HepG2 (cell line): ENCODE results near the gene PANK1. TPM values are rescaled to one million over a fixed set of nuclear protein-coding genes. Genes with fewer than 3 reads are reported as not detected.

Experiments used
- ARNT2 ChIP-seq: sonication (generic); formaldehyde crosslinking; IDR thresholded peaks from 2 replicates; pipeline ENCODE4 v1.8.0; 2022; ENCODE audit warnings: mild to moderate bottlenecking, low read depth, missing genetic modification reagents, moderate library complexity
- GATAD2A ChIP-seq: IDR thresholded peaks from 2 replicates; pipeline ENCODE4 v1.6.1; 2016
- HDAC2 ChIP-seq: sonication (generic); formaldehyde crosslinking; IDR thresholded peaks from 2 replicates; pipeline ENCODE4 v1.4.0; 2020; ENCODE audit warnings: missing genetic modification reagents
- HMG20A ChIP-seq: IDR thresholded peaks from 2 replicates; pipeline ENCODE4 v1.6.1; 2016; ENCODE audit warnings: borderline replicate concordance
- NFIB ChIP-seq: sonication (generic); formaldehyde crosslinking; IDR thresholded peaks from 2 replicates; pipeline ENCODE4 v1.9.0; 2021; ENCODE audit warnings: missing genetic modification reagents, mild to moderate bottlenecking, borderline replicate concordance
- PLRG1 ChIP-seq: fragments of 450-650 bp; conservative IDR thresholded peaks from 2 replicates; pipeline ENCODE4 v1.6.1; 2016
- POLR2G ChIP-seq: fragments of 200-400 bp; formaldehyde crosslinking; IDR thresholded peaks from 2 replicates; pipeline ENCODE4 v1.6.1; 2018; ENCODE audit warnings: mild to moderate bottlenecking, low read depth, low read length, moderate library complexity
- RAD21 ChIP-seq: fragments of 450-650 bp; formaldehyde crosslinking; IDR thresholded peaks from 2 replicates; pipeline ENCODE4 v1.5.0; 2020; ENCODE audit warnings: mild to moderate bottlenecking
- RORA ChIP-seq: sonication (generic); formaldehyde crosslinking; IDR thresholded peaks from 2 replicates; pipeline ENCODE4 v1.5.0; 2020; ENCODE audit warnings: mild to moderate bottlenecking, missing genetic modification reagents, moderate library complexity
- SIN3B ChIP-seq: fragments of 150-350 bp; IDR thresholded peaks from 2 replicates; pipeline ENCODE4 v1.6.1; 2014; ENCODE audit warnings: low read length
- STAG1 ChIP-seq: sonication (generic); formaldehyde crosslinking; IDR thresholded peaks from 2 replicates; pipeline ENCODE4 v1.4.0; 2020; ENCODE audit warnings: missing genetic modification reagents
- ZNF230 ChIP-seq: sonication (generic); formaldehyde crosslinking; IDR thresholded peaks from 2 replicates; pipeline ENCODE4 v1.4.0; 2020; ENCODE audit warnings: mild to moderate bottlenecking, missing genetic modification reagents
- ZNF33B ChIP-seq: sonication (generic); formaldehyde crosslinking; IDR thresholded peaks from 2 replicates; pipeline ENCODE4 v1.5.1; 2020; ENCODE audit warnings: mild to moderate bottlenecking, missing genetic modification reagents
- ZNF772 ChIP-seq: sonication (generic); formaldehyde crosslinking; IDR thresholded peaks from 2 replicates; pipeline ENCODE4 v1.5.0; 2020; ENCODE audit warnings: mild to moderate bottlenecking, missing genetic modification reagents
- ZNF850 ChIP-seq: sonication (generic); formaldehyde crosslinking; conservative IDR thresholded peaks from 2 replicates; pipeline ENCODE4 v1.9.0; 2021; ENCODE audit warnings: mild to moderate bottlenecking, missing genetic modification reagents
- ZNF879 ChIP-seq: sonication (generic); formaldehyde crosslinking; IDR thresholded peaks from 2 replicates; pipeline ENCODE4 v1.8.1; 2023; ENCODE audit warnings: missing genetic modification reagents
- polyA plus RNA-seq, 8 experiments: library from polyadenylated mRNA; depleted of rRNA in 3 of 8; stranded (reverse) in 7 of 8; unstranded in 1 of 8; fragments of >200 nt; fragmentation: Illumina TruSeq in 4 of 8; extraction: Trizol in 4 of 8; gene quantifications; 2 replicates each; pipeline versions ENCODE4 v1.2.1 to v1.2.3, GENCODE V29; 2011 to 2016; ENCODE audit warnings: low read depth in 4 of 8, missing spikeins in 1 of 8, mixed read lengths in 1 of 8; ENCODE audit not compliant: insufficient read depth in 1 of 8
- total RNA-seq, 5 experiments: library from RNA; depleted of rRNA; stranded (reverse); fragments of >200 nt; fragmentation: Illumina TruSeq; extraction: Trizol; gene quantifications; 2 replicates each; pipeline ENCODE4 v1.2.3, GENCODE V29; 2016; ENCODE audit warnings: low read depth in 1 of 5
- TF ChIP-seq, protein P1 (sequence below): sonication (generic); formaldehyde crosslinking; IDR thresholded peaks from 2 replicates; pipeline ENCODE4 v1.4.0; 2020; ENCODE audit warnings: missing genetic modification reagents
- TF ChIP-seq, protein P2 (sequence below): sonication (generic); formaldehyde crosslinking; IDR thresholded peaks from 2 replicates; pipeline ENCODE4 v1.5.0; 2020; ENCODE audit warnings: missing genetic modification reagents
- TF ChIP-seq, protein P3 (sequence below): sonication (generic); formaldehyde crosslinking; IDR thresholded peaks from 2 replicates; pipeline ENCODE4 v1.4.0; 2020; ENCODE audit warnings: mild to moderate bottlenecking, missing genetic modification reagents
- TF ChIP-seq, protein P4 (sequence below): sonication (generic); formaldehyde crosslinking; IDR thresholded peaks from 2 replicates; pipeline ENCODE4 v1.5.0; 2020; ENCODE audit warnings: mild to moderate bottlenecking, missing genetic modification reagents, moderate library complexity
- TF ChIP-seq, protein P5 (sequence below): sonication (generic); formaldehyde crosslinking; IDR thresholded peaks from 2 replicates; pipeline ENCODE4 v1.4.0; 2020; ENCODE audit warnings: missing genetic modification reagents

The PANK1 gene
- total and polyA plus RNA-seq, 2 of the 13 experiments (the other 11 are each of a cell fraction or from before 2014, with no cell fraction given), result 18.2 to 33.3 TPM

DNA sequence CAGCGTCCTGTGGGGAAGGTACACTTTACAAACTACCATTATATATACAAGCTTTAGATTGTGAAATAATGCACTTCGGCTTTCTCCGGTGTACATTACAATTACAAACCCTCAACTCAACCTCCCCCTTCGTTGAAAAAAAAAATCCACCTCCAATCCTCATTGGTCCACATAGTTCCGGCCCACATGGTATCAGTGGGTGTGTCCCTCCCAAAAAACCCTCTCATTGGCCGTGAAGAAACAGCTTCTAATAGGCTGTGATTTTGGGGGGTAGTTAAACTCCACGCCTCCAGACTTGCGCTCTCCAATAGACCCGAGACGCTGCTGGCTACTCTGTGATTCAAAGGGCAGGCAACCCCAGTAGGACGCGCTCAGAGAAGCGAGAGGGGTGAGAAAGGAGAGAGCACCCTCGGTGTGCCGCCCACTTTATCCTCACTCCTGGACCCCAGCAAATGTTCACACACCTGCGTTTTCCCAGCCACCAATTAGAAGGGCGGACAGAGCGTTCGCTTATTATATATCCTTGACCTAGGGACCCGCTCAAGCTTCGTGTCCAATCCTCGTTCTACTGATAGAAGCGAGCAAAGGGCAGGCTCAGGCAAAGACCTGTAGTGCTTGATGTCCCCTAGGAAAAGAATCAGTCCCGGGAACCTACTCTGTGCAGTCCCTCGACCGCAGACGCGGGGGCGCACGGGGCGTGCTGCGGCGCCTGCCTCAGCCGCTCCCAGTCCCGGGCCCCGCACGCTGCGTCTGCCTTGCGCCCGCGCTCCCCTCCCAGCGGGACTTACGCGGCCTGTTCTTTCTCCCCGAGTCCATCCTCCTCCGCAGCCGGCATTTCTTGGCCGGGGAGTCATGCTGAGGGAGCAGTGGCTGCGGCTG, 991 bp downstream of the PANK1 start (continued):
- TF ChIP-seq, protein P1, sequence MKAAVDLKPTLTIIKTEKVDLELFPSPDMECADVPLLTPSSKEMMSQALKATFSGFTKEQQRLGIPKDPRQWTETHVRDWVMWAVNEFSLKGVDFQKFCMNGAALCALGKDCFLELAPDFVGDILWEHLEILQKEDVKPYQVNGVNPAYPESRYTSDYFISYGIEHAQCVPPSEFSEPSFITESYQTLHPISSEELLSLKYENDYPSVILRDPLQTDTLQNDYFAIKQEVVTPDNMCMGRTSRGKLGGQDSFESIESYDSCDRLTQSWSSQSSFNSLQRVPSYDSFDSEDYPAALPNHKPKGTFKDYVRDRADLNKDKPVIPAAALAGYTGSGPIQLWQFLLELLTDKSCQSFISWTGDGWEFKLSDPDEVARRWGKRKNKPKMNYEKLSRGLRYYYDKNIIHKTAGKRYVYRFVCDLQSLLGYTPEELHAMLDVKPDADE, result 0 out of 2 replicates have a peak, but pooled peaks have one; percentile 67
- TF ChIP-seq ZNF772 (CRISPR knock-in tag) (peak; percentile 72; the same call in 1 of the 2 replicates), HDAC2 (CRISPR knock-in tag) (peak; percentile 41; the same call in 1 of the 2 replicates), ZNF230 (CRISPR knock-in tag) (peak; percentile 83), ARNT2 (CRISPR knock-in tag) (peak; percentile 73), RORA (CRISPR knock-in tag) (no peak), ZNF33B (CRISPR knock-in tag) (0 out of 2 replicates have a peak, but pooled peaks have one; percentile 11), RAD21 (CRISPR knock-in tag) (peak; percentile 36; the same call in 1 of the 2 replicates), ZNF879 (CRISPR knock-in tag) (0 out of 2 replicates have a peak, but pooled peaks have one; percentile 54), PLRG1 (no peak), STAG1 (peak; percentile 14; the same call in 1 of the 2 replicates), SIN3B (no peak), HMG20A (CRISPR knock-in tag) (no peak; the same call in 1 of the 2 replicates), POLR2G (peak; percentile 99), ZNF850 (CRISPR knock-in tag) (no peak), GATAD2A (CRISPR knock-in tag) (peak; percentile 60), NFIB (CRISPR knock-in tag) (0 out of 2 replicates have a peak, but pooled peaks have one; percentile 65)
- TF ChIP-seq, protein P2, sequence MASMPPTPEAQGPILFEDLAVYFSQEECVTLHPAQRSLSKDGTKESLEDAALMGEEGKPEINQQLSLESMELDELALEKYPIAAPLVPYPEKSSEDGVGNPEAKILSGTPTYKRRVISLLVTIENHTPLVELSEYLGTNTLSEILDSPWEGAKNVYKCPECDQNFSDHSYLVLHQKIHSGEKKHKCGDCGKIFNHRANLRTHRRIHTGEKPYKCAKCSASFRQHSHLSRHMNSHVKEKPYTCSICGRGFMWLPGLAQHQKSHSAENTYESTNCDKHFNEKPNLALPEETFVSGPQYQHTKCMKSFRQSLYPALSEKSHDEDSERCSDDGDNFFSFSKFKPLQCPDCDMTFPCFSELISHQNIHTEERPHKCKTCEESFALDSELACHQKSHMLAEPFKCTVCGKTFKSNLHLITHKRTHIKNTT (CRISPR knock-in tag), result 0 out of 2 replicates have a peak, but pooled peaks have one; percentile 39
- TF ChIP-seq, protein P3, sequence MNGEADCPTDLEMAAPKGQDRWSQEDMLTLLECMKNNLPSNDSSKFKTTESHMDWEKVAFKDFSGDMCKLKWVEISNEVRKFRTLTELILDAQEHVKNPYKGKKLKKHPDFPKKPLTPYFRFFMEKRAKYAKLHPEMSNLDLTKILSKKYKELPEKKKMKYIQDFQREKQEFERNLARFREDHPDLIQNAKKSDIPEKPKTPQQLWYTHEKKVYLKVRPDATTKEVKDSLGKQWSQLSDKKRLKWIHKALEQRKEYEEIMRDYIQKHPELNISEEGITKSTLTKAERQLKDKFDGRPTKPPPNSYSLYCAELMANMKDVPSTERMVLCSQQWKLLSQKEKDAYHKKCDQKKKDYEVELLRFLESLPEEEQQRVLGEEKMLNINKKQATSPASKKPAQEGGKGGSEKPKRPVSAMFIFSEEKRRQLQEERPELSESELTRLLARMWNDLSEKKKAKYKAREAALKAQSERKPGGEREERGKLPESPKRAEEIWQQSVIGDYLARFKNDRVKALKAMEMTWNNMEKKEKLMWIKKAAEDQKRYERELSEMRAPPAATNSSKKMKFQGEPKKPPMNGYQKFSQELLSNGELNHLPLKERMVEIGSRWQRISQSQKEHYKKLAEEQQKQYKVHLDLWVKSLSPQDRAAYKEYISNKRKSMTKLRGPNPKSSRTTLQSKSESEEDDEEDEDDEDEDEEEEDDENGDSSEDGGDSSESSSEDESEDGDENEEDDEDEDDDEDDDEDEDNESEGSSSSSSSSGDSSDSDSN (CRISPR knock-in tag), result peak; percentile 87; the same call in 1 of the 2 replicates
- TF ChIP-seq, protein P4, sequence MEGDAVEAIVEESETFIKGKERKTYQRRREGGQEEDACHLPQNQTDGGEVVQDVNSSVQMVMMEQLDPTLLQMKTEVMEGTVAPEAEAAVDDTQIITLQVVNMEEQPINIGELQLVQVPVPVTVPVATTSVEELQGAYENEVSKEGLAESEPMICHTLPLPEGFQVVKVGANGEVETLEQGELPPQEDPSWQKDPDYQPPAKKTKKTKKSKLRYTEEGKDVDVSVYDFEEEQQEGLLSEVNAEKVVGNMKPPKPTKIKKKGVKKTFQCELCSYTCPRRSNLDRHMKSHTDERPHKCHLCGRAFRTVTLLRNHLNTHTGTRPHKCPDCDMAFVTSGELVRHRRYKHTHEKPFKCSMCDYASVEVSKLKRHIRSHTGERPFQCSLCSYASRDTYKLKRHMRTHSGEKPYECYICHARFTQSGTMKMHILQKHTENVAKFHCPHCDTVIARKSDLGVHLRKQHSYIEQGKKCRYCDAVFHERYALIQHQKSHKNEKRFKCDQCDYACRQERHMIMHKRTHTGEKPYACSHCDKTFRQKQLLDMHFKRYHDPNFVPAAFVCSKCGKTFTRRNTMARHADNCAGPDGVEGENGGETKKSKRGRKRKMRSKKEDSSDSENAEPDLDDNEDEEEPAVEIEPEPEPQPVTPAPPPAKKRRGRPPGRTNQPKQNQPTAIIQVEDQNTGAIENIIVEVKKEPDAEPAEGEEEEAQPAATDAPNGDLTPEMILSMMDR (CRISPR knock-in tag), result 0 out of 2 replicates have a peak, but pooled peaks have one; percentile 4
- TF ChIP-seq, protein P5, sequence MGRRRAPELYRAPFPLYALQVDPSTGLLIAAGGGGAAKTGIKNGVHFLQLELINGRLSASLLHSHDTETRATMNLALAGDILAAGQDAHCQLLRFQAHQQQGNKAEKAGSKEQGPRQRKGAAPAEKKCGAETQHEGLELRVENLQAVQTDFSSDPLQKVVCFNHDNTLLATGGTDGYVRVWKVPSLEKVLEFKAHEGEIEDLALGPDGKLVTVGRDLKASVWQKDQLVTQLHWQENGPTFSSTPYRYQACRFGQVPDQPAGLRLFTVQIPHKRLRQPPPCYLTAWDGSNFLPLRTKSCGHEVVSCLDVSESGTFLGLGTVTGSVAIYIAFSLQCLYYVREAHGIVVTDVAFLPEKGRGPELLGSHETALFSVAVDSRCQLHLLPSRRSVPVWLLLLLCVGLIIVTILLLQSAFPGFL (CRISPR knock-in tag), result no peak
